Stimulated activated CD4-positive, alpha-beta T cell treated with anti-CD3 and anti-CD28 coated beads, Interleukin-4, amount 100 ng/mL, for 48 hours (primary cell): ENCODE results near the gene JPH3.
"Not testable (repeated sequence)": the region's sequence is repeated elsewhere in the genome, so short reads cannot be mapped to it uniquely, and the experiment has no call there.

Experiments
- DNase-seq, 2 donors: peaks; one replicate each; pipeline ENCODE4 v3.0.0-alpha.2; 2020; ENCODE audit warnings: low read depth in 2 of 2

JPH3 gene

GRCh38 chr16:87575027-87575804, 27.1 kb upstream of the JPH3 start:
- DNase-seq = no peak

- DNase-seq = no peak
These were observed 26.1 kb upstream of the JPH3 start for GRCh38 chr16:87576171-87576570.

- DNase-seq = not testable (repeated sequence)
These were observed 24.0 kb upstream of the JPH3 start for GRCh38 chr16:87578142-87578930.

- no peak for DNase-seq
These were observed 22.6 kb upstream of the JPH3 start for GRCh38 chr16:87579691-87580090.

- no peak for DNase-seq
These were observed 21.4 kb upstream of the JPH3 start for GRCh38 chr16:87580855-87581261.

GRCh38 chr16:87581857-87582215, 20.5 kb upstream of the JPH3 start:
- no peak for DNase-seq

- no peak for DNase-seq
These were observed 19.9 kb upstream of the JPH3 start for GRCh38 chr16:87582216-87582965.

GRCh38 chr16:87582966-87583325, 19.4 kb upstream of the JPH3 start:
- DNase-seq = no peak

GRCh38 chr16:87583453-87584131, 18.7 kb upstream of the JPH3 start:
- no peak for DNase-seq

- DNase-seq = no peak
These were observed 18.0 kb upstream of the JPH3 start for GRCh38 chr16:87584271-87584670.

- no peak for DNase-seq
These were observed 17.3 kb upstream of the JPH3 start for GRCh38 chr16:87584975-87585374.

GRCh38 chr16:87585442-87586200, 16.7 kb upstream of the JPH3 start:
- DNase-seq = no peak

GRCh38 chr16:87586201-87586782, 16.0 kb upstream of the JPH3 start:
- no peak for DNase-seq

- DNase-seq = no peak
These were observed 14.7 kb upstream of the JPH3 start for GRCh38 chr16:87587636-87588035.

- DNase-seq = no peak
These were observed 10.1 kb upstream of the JPH3 start for GRCh38 chr16:87592018-87592712.

GRCh38 chr16:87593710-87594258, 8.5 kb upstream of the JPH3 start:
- no peak for DNase-seq

GRCh38 chr16:87595712-87596111, 6.6 kb upstream of the JPH3 start:
- DNase-seq = no peak

- DNase-seq = no peak
These were observed 4.9 kb upstream of the JPH3 start for GRCh38 chr16:87597324-87597830.

GRCh38 chr16:87598431-87598830, 3.9 kb upstream of the JPH3 start:
- no peak for DNase-seq

GRCh38 chr16:87600246-87600645, 2.1 kb upstream of the JPH3 start:
- no peak for DNase-seq
